Epithelial cell of proximal tubule (primary cell): ENCODE measurements around the gene ZFP90. TPM values are rescaled to one million over a fixed set of nuclear protein-coding genes. Genes with fewer than 3 reads are reported as not detected.

Source experiments
- DNase-seq: peaks from one replicate; pipeline ENCODE4 v3.0.0-alpha.2; 2011; ENCODE audit warnings: low read depth
- H3K4me3 ChIP-seq: 2 replicates; pipeline ENCODE4 v1.5.1; 2011; ENCODE audit warnings: low read depth, mild to moderate bottlenecking, low read length
- total RNA-seq: library from RNA; depleted of rRNA; stranded (reverse); fragments of >200 nt; gene quantifications from 2 replicates; pipeline ENCODE4 v1.2.3, GENCODE V29; 2015
- TF ChIP-seq, protein P1 (sequence below): conservative IDR thresholded peaks from 2 replicates; pipeline ENCODE4 v1.5.1; 2012; ENCODE audit warnings: low read depth, mild to moderate bottlenecking, low read length

ZFP90 gene
- total RNA-seq, 1 donor from 2014 or later: 23.9 TPM

DNA sequence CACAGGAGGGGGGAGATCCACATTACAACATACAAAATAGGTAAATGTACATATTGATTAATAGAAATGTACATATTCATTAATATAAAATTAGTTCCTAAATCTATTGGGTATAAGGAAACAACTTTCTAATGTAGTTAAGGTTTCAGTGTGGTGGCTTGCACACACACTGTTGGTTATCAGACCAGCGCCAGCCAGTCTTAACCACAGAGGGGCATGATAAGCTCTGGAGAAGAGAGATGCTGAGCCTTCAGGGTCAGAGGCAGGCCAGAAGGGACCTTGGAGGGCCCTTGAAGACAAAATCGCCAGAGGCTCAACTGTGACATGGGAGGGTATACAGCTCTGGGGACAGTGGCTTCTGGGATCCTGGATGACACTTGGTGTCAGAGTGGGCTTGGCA lies 10.9 kb upstream of the ZFP90 start:
- no peak for DNase-seq
- TF ChIP-seq, protein P1, sequence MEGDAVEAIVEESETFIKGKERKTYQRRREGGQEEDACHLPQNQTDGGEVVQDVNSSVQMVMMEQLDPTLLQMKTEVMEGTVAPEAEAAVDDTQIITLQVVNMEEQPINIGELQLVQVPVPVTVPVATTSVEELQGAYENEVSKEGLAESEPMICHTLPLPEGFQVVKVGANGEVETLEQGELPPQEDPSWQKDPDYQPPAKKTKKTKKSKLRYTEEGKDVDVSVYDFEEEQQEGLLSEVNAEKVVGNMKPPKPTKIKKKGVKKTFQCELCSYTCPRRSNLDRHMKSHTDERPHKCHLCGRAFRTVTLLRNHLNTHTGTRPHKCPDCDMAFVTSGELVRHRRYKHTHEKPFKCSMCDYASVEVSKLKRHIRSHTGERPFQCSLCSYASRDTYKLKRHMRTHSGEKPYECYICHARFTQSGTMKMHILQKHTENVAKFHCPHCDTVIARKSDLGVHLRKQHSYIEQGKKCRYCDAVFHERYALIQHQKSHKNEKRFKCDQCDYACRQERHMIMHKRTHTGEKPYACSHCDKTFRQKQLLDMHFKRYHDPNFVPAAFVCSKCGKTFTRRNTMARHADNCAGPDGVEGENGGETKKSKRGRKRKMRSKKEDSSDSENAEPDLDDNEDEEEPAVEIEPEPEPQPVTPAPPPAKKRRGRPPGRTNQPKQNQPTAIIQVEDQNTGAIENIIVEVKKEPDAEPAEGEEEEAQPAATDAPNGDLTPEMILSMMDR: no peak
- H3K4me3 ChIP-seq: no peak overlapping the region

DNA sequence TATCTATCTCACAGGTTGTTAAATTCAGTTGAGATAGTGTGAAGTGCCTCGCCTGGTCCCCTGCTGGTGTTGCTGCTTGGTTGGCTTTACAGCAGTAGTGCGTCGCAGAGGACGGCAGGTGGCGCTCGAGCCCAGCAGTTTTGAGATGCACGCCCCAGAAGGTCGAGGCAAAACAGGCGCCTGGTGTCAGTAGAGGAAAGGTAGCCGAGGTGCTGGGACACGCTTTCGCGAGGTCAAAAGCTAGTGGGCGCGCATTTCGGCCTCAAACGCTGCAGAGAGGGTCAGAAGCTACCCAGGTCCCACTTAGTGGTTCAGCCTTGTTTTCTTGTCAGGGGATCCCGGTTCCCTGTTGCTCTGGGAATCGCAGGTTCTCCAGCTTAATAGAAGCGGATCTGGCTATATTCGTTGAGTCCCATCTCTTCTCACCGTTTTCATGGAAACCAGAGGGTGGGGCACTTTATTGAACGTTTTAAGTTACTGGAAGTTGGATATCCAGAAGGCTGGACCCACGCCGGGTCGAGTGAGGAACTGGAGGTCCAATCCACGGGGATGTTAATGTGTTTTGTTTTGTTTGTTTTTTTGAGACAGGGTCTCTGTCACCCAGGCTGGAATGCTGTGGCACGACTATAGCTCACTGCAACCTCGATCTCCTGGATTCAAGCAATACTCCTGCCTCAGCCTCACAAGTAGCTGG lies 10.3 kb upstream of the ZFP90 start:
- DNase-seq: no peak
- no peak overlapping the region for H3K4me3 ChIP-seq
- TF ChIP-seq, protein P1: peak; percentile 65

DNA sequence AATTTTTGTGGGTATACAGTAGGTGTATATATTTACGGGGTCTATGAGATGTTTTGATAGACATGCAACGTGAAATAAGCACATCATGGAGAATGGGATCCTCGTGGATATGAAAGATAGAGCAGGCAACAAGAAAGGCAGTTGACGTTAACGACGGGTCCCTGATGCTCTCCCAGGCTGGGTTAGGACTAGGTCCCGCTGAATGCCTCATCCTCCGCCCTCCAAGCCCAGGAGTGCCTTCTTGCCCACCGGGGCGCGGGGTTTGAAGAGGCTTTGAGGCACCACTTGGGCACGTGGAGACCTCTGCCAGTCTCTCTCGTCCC lies 9.5 kb upstream of the ZFP90 start:
- H3K4me3 ChIP-seq: peak overlapping the region; percentile 85
- no peak for DNase-seq

DNA sequence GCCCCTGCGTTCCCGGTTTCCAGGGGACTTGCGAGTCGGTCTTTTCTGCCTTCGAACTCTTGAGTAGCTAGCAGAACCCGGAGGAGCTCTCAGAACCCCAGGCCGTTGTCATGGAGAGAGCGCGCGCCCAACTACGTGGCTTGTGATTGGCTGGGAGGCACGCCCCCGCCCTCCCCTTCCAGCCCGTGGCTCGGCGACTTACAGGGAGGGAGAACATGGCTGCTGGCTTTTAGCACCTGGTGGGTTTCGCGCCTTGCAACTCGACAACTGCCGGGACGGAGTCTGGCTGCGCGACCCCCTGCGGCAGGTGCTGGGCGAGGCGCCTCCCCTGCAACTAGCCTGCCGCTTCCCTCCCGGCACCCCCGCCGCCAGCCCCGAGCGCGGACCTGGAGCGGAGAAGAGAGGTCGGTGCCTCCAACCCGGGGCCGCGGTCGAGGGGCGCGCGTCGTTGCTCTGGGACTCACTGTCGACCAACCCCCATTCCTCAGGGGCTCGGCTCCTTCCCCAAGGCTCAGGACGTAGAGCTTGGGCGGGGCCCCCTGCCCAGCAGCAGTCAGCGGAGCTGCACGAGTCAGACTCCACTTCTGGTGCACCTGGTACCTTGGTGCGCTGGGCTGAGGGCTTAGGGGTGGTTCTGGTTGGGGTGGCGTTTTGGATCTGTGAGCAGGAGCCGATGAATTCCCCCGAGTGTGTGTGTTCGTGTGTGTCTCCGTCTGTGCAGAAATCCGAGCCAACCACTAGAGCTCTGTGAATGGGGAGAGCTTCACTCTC lies 9.0 kb upstream of the ZFP90 start:
- TF ChIP-seq, protein P1: no peak
- no peak for DNase-seq

More for the DNA sequence above, 9.5 kb upstream of the ZFP90 start:
- TF ChIP-seq, protein P1: no peak

DNA sequence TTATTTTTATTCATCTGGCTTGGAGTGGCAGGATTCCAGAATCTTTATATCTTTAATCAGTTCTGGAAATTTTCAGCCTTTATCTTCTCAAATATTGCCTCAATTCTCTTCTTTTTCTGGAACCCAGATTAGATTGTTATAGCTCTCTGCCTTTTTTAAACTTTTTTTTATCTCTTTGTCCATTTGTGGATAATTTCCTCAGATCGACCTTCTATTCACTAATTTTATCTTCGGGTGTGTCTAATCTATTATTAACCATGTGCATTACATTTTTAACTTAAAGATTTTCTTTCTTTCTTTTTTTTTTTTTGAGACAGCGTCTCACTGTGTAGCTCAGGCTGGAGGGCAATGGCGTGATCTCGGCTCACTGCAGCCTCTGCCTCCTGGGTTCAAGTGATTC lies 5.2 kb upstream of the ZFP90 start:
- TF ChIP-seq, protein P1: no peak
- H3K4me3 ChIP-seq: no peak overlapping the region
- DNase-seq: no peak

More for the DNA sequence above, 9.0 kb upstream of the ZFP90 start:
- H3K4me3 ChIP-seq: peak overlapping the region; percentile 85

DNA sequence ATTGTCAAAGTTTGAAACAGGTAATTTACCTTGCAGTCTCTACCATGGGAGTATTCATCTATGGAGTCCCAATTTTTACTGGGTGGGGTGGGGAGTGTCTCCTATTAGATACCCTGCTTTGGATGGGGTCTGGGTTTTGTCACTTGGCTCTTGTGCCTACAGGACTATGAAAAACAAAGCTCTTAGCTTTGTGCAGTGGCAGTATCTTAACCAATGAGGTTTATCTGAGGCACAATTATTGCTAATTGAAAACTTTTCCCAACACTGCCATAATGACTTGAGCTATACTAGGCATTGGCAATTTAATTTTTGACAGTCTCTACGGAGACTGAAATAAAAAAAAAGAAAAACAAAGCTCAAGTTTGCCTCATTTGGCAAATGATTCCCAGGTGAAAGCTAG lies 3.8 kb upstream of the ZFP90 start:
- DNase-seq: no peak
- no peak overlapping the region for H3K4me3 ChIP-seq
- TF ChIP-seq, protein P1: no peak
